Measurements from ENCODE around the gene GTF2A2.
A peak's percentile ranks its signal among the peaks of the same experiment; 100 is the strongest.

Gene GTF2A2

GRCh38 chr15:59632714-59633113 is 24.6 kb downstream of the GTF2A2 start:
- no peak for DNase-seq (ENCODE audit: low read depth in 1 of 2, low spot score in 1 of 2)
- no peak overlapping the region for H3K27ac ChIP-seq (replicated peaks)
- H3K4me3 ChIP-seq (replicated peaks; ENCODE audit: insufficient read depth, low read length): no peak overlapping the region
- H3K27me3 ChIP-seq (ENCODE audit: insufficient read depth, poor library complexity, severe bottlenecking): no peaks in the 10 kb centered on the region
- TF ChIP-seq, protein P1, sequence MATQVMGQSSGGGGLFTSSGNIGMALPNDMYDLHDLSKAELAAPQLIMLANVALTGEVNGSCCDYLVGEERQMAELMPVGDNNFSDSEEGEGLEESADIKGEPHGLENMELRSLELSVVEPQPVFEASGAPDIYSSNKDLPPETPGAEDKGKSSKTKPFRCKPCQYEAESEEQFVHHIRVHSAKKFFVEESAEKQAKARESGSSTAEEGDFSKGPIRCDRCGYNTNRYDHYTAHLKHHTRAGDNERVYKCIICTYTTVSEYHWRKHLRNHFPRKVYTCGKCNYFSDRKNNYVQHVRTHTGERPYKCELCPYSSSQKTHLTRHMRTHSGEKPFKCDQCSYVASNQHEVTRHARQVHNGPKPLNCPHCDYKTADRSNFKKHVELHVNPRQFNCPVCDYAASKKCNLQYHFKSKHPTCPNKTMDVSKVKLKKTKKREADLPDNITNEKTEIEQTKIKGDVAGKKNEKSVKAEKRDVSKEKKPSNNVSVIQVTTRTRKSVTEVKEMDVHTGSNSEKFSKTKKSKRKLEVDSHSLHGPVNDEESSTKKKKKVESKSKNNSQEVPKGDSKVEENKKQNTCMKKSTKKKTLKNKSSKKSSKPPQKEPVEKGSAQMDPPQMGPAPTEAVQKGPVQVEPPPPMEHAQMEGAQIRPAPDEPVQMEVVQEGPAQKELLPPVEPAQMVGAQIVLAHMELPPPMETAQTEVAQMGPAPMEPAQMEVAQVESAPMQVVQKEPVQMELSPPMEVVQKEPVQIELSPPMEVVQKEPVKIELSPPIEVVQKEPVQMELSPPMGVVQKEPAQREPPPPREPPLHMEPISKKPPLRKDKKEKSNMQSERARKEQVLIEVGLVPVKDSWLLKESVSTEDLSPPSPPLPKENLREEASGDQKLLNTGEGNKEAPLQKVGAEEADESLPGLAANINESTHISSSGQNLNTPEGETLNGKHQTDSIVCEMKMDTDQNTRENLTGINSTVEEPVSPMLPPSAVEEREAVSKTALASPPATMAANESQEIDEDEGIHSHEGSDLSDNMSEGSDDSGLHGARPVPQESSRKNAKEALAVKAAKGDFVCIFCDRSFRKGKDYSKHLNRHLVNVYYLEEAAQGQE (IDR thresholded peaks at IDR 0.05; ENCODE audit: insufficient replicate concordance, low read depth): no peak
- TF ChIP-seq GABPA (IDR thresholded peaks at IDR 0.05; ENCODE audit: low read depth) (no peak), CTCF (IDR thresholded peaks at IDR 0.05; ENCODE audit: insufficient read depth, low read length) (no peak), POLR2AphosphoS5 (IDR thresholded peaks at IDR 0.05; ENCODE audit: low read depth) (no peak), SPI1 (IDR thresholded peaks at IDR 0.05; ENCODE audit: borderline replicate concordance, low read depth) (no peak)

DNA sequence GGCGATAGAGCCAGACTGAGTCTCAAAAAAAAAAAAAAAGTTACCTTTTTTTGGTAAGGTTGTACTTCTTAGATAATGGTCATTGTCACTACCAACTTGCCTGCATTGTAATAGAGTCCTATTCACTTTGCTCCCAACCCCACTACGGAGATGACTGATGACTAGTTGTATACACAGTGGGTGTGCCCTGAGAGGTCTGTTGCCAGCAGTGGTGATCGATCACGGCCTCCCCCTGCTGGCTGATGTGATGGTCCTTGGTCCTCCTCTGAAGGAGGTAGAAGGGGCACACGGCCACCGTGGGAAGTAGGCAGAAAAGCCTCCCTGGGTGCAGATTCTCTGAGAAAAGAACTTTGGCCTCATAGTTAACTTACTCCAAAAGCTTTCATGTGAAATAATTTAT is 35.0 kb downstream of the GTF2A2 start:
- TF ChIP-seq, protein P1 (IDR thresholded peaks at IDR 0.05; ENCODE audit: insufficient replicate concordance, low read depth): no peak
- TF ChIP-seq CTCF (IDR thresholded peaks at IDR 0.05; ENCODE audit: insufficient read depth, low read length) (peak; percentile 13), POLR2AphosphoS5 (IDR thresholded peaks at IDR 0.05; ENCODE audit: low read depth) (no peak)
- Histone ChIP-seq H3K27ac (replicated peaks) (no peak overlapping the region), H3K4me3 (replicated peaks; ENCODE audit: insufficient read depth, low read length) (no peak overlapping the region), H3K27me3 (ENCODE audit: insufficient read depth, poor library complexity, severe bottlenecking) (no peaks in the 10 kb centered on the region)
- peak in 1 of 2 experiments; percentile 44 for DNase-seq (ENCODE audit: low read depth in 1 of 2, low spot score in 1 of 2)

DNA sequence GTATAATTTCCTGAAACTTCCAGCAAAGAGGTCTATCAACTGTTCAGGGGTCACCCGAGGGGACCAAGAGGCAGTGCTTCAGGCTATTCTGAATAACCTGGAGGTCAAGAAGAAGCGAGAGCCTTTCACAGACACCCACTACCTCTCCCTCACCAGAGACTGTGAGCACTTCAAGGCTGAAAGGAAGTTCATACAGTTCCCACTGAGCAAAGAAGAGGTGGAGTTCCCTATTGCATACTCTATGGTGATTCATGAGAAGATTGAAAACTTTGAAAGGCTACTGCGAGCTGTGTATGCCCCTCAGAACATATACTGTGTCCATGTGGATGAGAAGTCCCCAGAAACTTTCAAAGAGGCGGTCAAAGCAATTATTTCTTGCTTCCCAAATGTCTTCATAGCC is 38.9 kb downstream of the GTF2A2 start:
- no peak for TF ChIP-seq POLR2AphosphoS5 (IDR thresholded peaks at IDR 0.05; ENCODE audit: low read depth)
- TF ChIP-seq, protein P1 (IDR thresholded peaks at IDR 0.05; ENCODE audit: insufficient replicate concordance, low read depth): no peak
- TF ChIP-seq GABPA (IDR thresholded peaks at IDR 0.05; ENCODE audit: low read depth): no peak
- TF ChIP-seq CTCF (IDR thresholded peaks at IDR 0.05; ENCODE audit: insufficient read depth, low read length): no peak
- DNase-seq (ENCODE audit: low read depth in 1 of 2, low spot score in 1 of 2): no peak
- Histone ChIP-seq H3K4me3 (replicated peaks; ENCODE audit: insufficient read depth, low read length) (no peak overlapping the region), H3K27ac (replicated peaks) (no peak overlapping the region), H3K27me3 (ENCODE audit: insufficient read depth, poor library complexity, severe bottlenecking) (no peaks in the 10 kb centered on the region)
